ENCODE data around the gene CROCC.
A peak's percentile ranks its signal among the peaks of the same experiment; 100 is the strongest.

Gene CROCC

DNA sequence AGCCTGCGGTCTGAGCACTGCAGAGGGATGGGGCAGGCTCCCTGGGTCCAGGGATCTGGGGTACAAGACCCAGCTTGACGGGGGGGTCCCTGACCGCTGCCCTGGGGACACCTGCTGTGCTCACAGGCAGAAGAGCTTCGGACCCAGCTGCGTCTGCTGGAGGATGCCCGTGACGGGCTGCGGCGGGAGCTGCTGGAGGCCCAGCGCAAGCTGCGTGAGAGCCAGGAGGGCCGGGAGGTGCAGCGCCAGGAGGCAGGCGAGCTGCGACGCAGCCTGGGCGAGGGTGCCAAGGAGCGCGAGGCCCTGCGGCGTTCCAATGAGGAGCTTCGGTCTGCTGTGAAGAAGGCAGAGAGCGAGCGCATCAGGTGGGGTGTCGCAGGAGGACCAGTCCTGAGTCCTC, 33.5 kb downstream of the CROCC start:
- TF ChIP-seq RARB (CRISPR knock-in tag; IDR thresholded peaks at IDR 0.05): no peak
- TF ChIP-seq CSDC2 (CRISPR knock-in tag; IDR thresholded peaks at IDR 0.05): no peak
- TF ChIP-seq ARNTL (CRISPR knock-in tag; IDR thresholded peaks at IDR 0.05; ENCODE audit: borderline replicate concordance, low read depth): no peak
- TF ChIP-seq SNAI2 (CRISPR knock-in tag; IDR thresholded peaks at IDR 0.05): no peak
- no peak for TF ChIP-seq GLIS3 (CRISPR knock-in tag; IDR thresholded peaks at IDR 0.05)

GRCh38 chr1:16956775-16957174, 35.0 kb downstream of the CROCC start:
- ATAC-seq: no peak
- TF ChIP-seq, protein P1, sequence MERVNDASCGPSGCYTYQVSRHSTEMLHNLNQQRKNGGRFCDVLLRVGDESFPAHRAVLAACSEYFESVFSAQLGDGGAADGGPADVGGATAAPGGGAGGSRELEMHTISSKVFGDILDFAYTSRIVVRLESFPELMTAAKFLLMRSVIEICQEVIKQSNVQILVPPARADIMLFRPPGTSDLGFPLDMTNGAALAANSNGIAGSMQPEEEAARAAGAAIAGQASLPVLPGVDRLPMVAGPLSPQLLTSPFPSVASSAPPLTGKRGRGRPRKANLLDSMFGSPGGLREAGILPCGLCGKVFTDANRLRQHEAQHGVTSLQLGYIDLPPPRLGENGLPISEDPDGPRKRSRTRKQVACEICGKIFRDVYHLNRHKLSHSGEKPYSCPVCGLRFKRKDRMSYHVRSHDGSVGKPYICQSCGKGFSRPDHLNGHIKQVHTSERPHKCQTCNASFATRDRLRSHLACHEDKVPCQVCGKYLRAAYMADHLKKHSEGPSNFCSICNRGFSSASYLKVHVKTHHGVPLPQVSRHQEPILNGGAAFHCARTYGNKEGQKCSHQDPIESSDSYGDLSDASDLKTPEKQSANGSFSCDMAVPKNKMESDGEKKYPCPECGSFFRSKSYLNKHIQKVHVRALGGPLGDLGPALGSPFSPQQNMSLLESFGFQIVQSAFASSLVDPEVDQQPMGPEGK (CRISPR knock-in tag; IDR thresholded peaks at IDR 0.05; ENCODE audit: borderline replicate concordance): no peak
- TF ChIP-seq ZFP3 (CRISPR knock-in tag; IDR thresholded peaks at IDR 0.05): no peak
- TF ChIP-seq ARNTL (CRISPR knock-in tag; IDR thresholded peaks at IDR 0.05; ENCODE audit: borderline replicate concordance, low read depth): no peak

More for the DNA sequence above, 33.5 kb downstream of the CROCC start:
- ATAC-seq: no peak

GRCh38 chr1:16957731-16958130, 36.0 kb downstream of the CROCC start:
- no peak for ATAC-seq
- TF ChIP-seq POU6F1 (CRISPR knock-in tag; IDR thresholded peaks at IDR 0.05; ENCODE audit: borderline replicate concordance, low read depth) (no peak), ZC3H10 (CRISPR knock-in tag; IDR thresholded peaks at IDR 0.05) (no peak), SNAI2 (CRISPR knock-in tag; IDR thresholded peaks at IDR 0.05) (no peak), GLIS3 (CRISPR knock-in tag; IDR thresholded peaks at IDR 0.05) (no peak), PPARA (CRISPR knock-in tag; IDR thresholded peaks at IDR 0.05; ENCODE audit: borderline replicate concordance) (no peak), OSR1 (CRISPR knock-in tag; IDR thresholded peaks at IDR 0.05) (no peak), ZNF70 (CRISPR knock-in tag; IDR thresholded peaks at IDR 0.05) (no peak), ZNF565 (CRISPR knock-in tag; conservative IDR thresholded peaks at IDR 0.05; ENCODE audit: low read depth) (no peak)
- TF ChIP-seq, protein P2, sequence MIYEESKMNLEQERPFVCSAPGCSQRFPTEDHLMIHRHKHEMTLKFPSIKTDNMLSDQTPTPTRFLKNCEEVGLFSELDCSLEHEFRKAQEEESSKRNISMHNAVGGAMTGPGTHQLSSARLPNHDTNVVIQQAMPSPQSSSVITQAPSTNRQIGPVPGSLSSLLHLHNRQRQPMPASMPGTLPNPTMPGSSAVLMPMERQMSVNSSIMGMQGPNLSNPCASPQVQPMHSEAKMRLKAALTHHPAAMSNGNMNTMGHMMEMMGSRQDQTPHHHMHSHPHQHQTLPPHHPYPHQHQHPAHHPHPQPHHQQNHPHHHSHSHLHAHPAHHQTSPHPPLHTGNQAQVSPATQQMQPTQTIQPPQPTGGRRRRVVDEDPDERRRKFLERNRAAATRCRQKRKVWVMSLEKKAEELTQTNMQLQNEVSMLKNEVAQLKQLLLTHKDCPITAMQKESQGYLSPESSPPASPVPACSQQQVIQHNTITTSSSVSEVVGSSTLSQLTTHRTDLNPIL (CRISPR knock-in tag; IDR thresholded peaks at IDR 0.05; ENCODE audit: low read depth): no peak
- TF ChIP-seq, protein P3, sequence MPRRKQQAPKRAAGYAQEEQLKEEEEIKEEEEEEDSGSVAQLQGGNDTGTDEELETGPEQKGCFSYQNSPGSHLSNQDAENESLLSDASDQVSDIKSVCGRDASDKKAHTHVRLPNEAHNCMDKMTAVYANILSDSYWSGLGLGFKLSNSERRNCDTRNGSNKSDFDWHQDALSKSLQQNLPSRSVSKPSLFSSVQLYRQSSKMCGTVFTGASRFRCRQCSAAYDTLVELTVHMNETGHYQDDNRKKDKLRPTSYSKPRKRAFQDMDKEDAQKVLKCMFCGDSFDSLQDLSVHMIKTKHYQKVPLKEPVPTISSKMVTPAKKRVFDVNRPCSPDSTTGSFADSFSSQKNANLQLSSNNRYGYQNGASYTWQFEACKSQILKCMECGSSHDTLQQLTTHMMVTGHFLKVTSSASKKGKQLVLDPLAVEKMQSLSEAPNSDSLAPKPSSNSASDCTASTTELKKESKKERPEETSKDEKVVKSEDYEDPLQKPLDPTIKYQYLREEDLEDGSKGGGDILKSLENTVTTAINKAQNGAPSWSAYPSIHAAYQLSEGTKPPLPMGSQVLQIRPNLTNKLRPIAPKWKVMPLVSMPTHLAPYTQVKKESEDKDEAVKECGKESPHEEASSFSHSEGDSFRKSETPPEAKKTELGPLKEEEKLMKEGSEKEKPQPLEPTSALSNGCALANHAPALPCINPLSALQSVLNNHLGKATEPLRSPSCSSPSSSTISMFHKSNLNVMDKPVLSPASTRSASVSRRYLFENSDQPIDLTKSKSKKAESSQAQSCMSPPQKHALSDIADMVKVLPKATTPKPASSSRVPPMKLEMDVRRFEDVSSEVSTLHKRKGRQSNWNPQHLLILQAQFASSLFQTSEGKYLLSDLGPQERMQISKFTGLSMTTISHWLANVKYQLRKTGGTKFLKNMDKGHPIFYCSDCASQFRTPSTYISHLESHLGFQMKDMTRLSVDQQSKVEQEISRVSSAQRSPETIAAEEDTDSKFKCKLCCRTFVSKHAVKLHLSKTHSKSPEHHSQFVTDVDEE (CRISPR knock-in tag; IDR thresholded peaks at IDR 0.05): no peak

- TF ChIP-seq ZC3H10 (CRISPR knock-in tag; IDR thresholded peaks at IDR 0.05) (no peak), ZNF565 (CRISPR knock-in tag; conservative IDR thresholded peaks at IDR 0.05; ENCODE audit: low read depth) (no peak), GLIS3 (CRISPR knock-in tag; IDR thresholded peaks at IDR 0.05) (no peak)
- no peak for ATAC-seq
Observed at GRCh38 chr1:16958475-16958874, 36.7 kb downstream of the CROCC start.

- peak; percentile 91 for ATAC-seq
- TF ChIP-seq, protein P2 (CRISPR knock-in tag; IDR thresholded peaks at IDR 0.05; ENCODE audit: low read depth): no peak
- TF ChIP-seq ZFP3 (CRISPR knock-in tag; IDR thresholded peaks at IDR 0.05) (no peak), SNAI2 (CRISPR knock-in tag; IDR thresholded peaks at IDR 0.05) (no peak), POU6F1 (CRISPR knock-in tag; IDR thresholded peaks at IDR 0.05; ENCODE audit: borderline replicate concordance, low read depth) (no peak), CSDC2 (CRISPR knock-in tag; IDR thresholded peaks at IDR 0.05) (no peak)
- TF ChIP-seq, protein P1 (CRISPR knock-in tag; IDR thresholded peaks at IDR 0.05; ENCODE audit: borderline replicate concordance): no peak
Observed at GRCh38 chr1:16960560-16961296, 39.0 kb downstream of the CROCC start.

Measured in SK-N-SH treated with all-trans-retinoic acid at 6 μM for 48 hours (cell line).